Neural progenitor cell (in vitro differentiated cells): ENCODE results near the gene NNMT.

Experiments
- EZH2 ChIP-seq: fragments of 200-600 bp; sonication (generic); IDR thresholded peaks from 2 replicates; pipeline ENCODE4 v1.6.1; 2017; ENCODE audit warnings: antibody characterized with exemption, mild to moderate bottlenecking, moderate library complexity
- EZH2phosphoT487 ChIP-seq: fragments of 200-600 bp; sonication (generic); IDR thresholded peaks from 2 replicates; pipeline ENCODE4 v1.6.1; 2017; ENCODE audit warnings: antibody characterized with exemption
- TF ChIP-seq, protein P1 (sequence below): fragments of 200-600 bp; sonication (generic); IDR thresholded peaks from 2 replicates; pipeline ENCODE4 v1.5.1; 2017; ENCODE audit warnings: antibody characterized with exemption, mild to moderate bottlenecking

DNA sequence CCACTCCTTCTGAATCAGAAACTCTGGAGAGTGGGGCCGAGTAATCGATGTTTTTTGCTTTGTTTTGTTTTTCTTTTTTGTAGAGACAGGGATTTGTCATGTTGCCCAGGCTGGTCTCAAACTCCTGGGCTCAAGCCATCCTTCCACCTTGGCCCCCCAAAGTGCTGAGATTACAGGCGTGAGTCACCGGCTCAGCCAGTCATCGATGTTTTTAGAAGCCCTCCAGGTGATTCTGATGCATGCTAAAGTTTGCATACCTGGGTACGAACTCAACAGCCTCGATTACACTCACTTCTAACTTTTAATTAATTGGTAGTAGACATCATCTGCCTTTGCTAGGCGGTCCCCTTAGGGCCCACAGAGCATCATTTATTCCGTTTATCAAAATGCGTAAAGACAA is 53.8 kb downstream of the NNMT start:
- TF ChIP-seq, protein P1, sequence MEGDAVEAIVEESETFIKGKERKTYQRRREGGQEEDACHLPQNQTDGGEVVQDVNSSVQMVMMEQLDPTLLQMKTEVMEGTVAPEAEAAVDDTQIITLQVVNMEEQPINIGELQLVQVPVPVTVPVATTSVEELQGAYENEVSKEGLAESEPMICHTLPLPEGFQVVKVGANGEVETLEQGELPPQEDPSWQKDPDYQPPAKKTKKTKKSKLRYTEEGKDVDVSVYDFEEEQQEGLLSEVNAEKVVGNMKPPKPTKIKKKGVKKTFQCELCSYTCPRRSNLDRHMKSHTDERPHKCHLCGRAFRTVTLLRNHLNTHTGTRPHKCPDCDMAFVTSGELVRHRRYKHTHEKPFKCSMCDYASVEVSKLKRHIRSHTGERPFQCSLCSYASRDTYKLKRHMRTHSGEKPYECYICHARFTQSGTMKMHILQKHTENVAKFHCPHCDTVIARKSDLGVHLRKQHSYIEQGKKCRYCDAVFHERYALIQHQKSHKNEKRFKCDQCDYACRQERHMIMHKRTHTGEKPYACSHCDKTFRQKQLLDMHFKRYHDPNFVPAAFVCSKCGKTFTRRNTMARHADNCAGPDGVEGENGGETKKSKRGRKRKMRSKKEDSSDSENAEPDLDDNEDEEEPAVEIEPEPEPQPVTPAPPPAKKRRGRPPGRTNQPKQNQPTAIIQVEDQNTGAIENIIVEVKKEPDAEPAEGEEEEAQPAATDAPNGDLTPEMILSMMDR: no peak
- TF ChIP-seq EZH2phosphoT487 (no peak), EZH2 (no peak)
